SK-N-SH treated with all-trans-retinoic acid at 6 μM for 48 hours (cell line): ENCODE data around the gene ADGRB3.

Source experiments
- ZNF8 ChIP-seq: fragments of 450-650 bp; formaldehyde crosslinking; IDR thresholded peaks from 2 replicates; pipeline ENCODE4 v1.5.0; 2020; ENCODE audit warnings: mild to moderate bottlenecking, moderate library complexity
- TF ChIP-seq, protein P1 (sequence below): fragments of 250-450 bp; sonication (Bioruptor Pico); IDR thresholded peaks from 2 replicates; pipeline ENCODE4 v1.5.0; 2020; ENCODE audit warnings: mild to moderate bottlenecking, moderate library complexity

GRCh38 chr6:69181964-69182363 is 546.9 kb downstream of the ADGRB3 start:
- TF ChIP-seq, protein P1, sequence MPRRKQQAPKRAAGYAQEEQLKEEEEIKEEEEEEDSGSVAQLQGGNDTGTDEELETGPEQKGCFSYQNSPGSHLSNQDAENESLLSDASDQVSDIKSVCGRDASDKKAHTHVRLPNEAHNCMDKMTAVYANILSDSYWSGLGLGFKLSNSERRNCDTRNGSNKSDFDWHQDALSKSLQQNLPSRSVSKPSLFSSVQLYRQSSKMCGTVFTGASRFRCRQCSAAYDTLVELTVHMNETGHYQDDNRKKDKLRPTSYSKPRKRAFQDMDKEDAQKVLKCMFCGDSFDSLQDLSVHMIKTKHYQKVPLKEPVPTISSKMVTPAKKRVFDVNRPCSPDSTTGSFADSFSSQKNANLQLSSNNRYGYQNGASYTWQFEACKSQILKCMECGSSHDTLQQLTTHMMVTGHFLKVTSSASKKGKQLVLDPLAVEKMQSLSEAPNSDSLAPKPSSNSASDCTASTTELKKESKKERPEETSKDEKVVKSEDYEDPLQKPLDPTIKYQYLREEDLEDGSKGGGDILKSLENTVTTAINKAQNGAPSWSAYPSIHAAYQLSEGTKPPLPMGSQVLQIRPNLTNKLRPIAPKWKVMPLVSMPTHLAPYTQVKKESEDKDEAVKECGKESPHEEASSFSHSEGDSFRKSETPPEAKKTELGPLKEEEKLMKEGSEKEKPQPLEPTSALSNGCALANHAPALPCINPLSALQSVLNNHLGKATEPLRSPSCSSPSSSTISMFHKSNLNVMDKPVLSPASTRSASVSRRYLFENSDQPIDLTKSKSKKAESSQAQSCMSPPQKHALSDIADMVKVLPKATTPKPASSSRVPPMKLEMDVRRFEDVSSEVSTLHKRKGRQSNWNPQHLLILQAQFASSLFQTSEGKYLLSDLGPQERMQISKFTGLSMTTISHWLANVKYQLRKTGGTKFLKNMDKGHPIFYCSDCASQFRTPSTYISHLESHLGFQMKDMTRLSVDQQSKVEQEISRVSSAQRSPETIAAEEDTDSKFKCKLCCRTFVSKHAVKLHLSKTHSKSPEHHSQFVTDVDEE (CRISPR knock-in tag), result no peak
- no peak for TF ChIP-seq ZNF8
